Left lobe of liver (tissue), 2 donors: ENCODE data around the gene GALNT17. TPM values are rescaled to one million over a fixed set of nuclear protein-coding genes. Genes with fewer than 3 reads are reported as not detected.

Experiments used
- ATAC-seq: fragments of 200-7000 bp; cut with Tn5 transposase; one replicate; pipeline ENCODE4 v1.9.1; 2020; ENCODE audit warnings: mild to moderate bottlenecking, moderate library complexity
- DNase-seq: peaks from one replicate; pipeline ENCODE4 v3.0.0-alpha.2; 2020; ENCODE audit warnings: low spot score
- total RNA-seq: library from RNA; stranded (reverse); gene quantifications from one replicate; pipeline ENCODE4 v1.2.1, GENCODE V29; 2021
- donor health status: DM: no; HTN: no; CAD: no; lungs with moderate emphysema.
- donor health status: DM: no; HTN: yes; CAD: no.

Gene GALNT17
- total RNA-seq, 1 donor from 2014 or later: 0.18 TPM

DNA sequence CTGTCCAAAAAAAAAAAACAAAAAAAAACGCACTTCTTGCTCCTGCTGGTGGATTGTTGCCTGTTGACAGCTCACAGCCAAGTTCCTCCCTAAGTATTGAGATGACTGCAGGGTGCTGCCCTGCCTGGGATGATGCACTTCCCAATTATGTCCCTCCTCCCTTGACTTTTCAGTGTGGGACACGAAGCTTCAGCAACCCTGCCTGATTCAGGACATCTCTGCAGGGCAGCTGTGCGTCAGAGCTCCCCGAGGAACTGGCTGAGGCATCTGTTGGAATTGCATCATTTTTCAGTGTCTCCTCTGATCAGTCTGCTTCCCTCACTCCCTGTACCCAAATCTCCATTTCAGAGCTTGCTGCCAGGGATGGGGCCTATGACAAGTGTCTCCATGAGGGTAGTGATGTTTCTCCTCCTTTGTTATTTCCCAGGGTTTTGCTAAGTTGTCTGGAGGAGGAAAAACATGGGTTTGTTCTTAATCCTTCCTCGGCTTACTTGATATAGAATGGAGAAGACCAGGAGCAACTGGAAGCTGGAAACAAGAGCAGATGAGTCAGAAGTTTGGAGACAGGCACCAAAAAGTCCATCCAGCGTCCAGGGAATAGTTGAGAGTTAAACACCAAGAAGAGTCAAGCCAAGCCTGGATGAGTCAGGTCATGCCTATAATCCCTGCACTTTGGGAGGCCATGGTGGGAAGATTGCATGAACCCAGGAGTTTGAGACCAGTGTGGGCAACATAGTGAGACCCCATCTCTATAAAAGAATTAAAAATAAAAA lies 355.1 kb downstream of the GALNT17 start:
- ATAC-seq (no peak), DNase-seq (no peak)

DNA sequence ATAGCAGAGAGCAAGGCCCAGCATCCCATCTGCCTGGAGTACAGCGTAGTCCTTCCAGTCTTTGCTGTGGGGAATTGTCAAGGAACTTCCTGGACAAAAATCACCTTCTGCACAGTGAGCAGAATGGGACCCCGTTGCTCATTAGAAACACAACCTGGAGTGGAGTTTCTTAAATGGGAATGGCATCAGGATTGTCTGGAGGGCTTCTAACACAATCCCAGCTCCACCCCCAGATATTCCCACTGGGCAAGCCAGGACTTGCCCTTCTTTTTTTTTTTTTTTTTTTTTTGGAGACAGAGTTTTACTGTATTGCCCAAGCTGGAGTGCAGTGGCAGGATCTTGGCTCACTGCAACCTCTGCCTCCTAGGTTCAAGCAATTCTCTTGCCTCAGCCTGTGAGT lies 356.4 kb downstream of the GALNT17 start:
- DNase-seq: no peak
- ATAC-seq: no peak

DNA sequence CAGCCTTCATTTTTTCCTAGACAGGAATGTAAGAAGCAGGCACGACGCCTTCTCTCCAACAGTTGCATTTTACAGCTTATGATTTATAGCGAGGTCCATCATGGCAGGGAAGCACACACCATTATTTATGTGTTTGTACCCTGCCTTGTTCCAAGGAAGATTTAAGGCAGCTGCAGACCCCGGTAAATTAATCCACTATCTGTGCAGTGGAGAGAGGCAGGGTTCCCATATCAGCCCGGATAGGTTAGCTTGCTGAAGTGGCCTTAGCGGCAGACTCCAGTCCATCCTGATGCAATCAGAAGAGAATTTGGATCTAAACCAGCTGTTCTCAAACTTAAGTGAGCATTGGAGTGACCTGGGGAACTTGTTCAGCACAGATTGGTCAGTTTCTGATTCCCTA lies 359.4 kb downstream of the GALNT17 start:
- ATAC-seq: no peak

DNA sequence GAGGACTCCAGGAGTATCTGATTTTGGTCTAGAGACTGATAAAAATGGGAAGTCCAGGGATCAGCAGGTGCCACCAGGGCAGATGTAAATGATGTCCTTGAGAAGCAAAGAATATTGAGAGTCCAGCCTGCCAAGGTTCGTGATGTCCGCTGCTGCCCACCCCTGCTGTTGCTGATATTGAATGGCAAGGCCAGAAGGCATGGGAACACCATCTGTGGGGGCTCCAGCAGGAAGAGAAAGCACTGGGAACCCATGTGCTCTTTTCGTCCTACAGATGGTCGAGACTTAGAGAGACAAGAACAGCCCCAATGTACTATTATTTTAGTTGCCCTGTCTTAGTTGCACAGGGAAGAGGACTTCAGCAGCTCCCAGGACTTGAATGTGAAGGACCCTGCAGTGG lies 363.9 kb downstream of the GALNT17 start:
- DNase-seq (no peak), ATAC-seq (no peak)

More for the DNA sequence above, 359.4 kb downstream of the GALNT17 start:
- no peak for DNase-seq

DNA sequence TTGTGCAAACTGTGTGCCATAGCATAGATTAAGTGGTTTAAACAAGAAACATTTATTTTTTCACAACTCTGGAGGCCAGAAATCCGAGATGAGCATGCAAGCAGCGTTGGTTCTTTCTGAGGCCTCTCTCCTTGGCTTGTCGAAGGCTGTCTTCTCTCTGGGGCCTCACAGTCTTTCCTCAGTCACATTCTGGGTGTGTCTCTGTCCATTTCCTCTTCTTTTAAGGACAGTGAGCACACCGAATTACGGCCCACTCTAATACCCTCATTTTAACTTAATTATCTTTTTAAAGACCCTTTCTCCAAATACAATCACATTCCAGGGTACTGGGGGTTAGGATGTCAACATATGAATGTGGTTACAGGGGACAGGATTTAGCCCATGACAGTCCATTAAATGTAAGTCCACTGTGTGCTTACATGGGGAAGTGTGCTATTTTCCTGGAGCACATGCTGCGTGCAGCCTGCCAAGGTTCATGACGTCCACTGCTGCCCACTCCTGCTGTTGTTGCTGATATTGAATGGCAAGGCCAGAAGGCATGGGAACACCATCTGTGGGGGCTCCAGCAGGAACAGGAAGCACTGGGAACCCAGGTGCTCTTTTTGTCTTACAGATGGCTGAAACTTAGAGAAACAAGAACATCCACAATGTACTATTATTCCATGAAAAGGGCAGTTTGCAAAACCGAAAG lies 365.5 kb downstream of the GALNT17 start:
- ATAC-seq (no peak), DNase-seq (no peak)

DNA sequence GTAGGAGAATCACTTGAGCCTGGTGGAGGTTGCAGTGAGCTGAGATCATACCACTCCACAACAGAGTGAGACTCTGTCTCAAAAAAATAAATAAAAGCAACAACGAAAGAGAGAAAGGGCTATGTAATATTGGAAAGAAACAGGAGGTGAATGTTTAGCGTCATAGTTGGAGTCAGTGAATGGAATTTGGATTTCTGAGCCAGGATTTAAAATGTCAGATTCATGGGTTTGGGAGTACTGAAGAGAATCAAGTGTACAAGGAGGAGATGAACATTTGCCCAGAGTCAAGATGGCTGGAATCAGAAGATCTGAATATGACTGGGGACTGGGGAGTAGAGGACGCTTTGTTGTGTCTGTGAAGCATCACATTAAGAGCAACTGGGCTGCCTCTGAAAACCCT lies 366.4 kb downstream of the GALNT17 start:
- ATAC-seq: no peak

DNA sequence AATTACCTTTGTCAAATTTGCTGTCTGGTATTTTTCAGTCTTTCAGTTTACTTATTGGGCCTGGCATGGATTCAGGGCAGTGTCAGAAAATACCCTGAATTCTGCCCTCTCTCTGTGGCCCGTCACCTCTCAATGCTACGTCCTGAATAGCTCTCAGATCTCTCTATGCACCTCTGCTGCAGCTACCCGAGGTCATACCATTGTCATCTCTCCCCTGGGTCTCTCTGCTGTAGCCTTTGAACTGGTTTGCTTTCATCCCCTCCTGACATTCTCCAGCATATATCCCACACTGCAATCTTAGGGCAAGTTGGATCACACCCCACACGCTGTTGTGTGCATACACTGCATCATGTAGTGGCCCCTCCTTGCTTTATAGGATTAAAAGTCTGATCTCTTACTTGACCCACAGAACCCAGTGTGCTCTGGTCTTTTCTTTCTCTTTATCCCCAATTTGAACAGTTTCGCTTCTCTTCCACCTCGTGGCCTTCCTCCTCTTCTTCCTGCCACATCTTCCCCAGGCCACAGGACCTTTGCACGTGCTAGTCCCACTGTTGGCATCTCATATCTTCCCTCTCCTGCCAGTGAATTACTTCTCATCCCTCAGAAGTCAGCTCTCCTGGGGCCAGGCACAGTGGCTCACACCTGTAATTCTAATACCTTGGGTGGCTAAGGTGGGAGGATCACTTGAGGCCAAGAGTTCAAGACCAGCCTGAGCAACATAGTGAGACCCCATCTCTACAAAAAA lies 372.9 kb downstream of the GALNT17 start:
- DNase-seq (no peak), ATAC-seq (no peak)

More for the DNA sequence above, 366.4 kb downstream of the GALNT17 start:
- DNase-seq: no peak

DNA sequence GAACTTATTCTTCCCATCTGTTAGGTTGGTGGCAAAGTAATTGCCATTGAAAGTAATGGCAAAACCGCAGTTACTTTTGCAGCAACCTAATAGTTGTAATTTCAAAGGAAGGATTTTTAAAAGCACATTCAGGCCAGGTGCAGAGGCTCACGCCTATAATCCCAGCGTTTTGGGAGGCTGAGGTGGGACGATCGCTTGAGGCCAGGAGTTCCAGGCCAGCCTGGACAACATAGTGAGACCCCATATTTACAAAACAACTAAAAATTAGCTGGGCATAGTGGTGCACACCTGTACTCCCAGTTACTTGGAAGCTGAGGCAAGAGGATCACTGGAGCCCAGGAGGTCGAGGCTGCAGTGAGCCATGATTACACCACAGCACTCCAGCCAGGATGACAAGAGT lies 374.9 kb downstream of the GALNT17 start:
- no peak for DNase-seq
- no peak for ATAC-seq

DNA sequence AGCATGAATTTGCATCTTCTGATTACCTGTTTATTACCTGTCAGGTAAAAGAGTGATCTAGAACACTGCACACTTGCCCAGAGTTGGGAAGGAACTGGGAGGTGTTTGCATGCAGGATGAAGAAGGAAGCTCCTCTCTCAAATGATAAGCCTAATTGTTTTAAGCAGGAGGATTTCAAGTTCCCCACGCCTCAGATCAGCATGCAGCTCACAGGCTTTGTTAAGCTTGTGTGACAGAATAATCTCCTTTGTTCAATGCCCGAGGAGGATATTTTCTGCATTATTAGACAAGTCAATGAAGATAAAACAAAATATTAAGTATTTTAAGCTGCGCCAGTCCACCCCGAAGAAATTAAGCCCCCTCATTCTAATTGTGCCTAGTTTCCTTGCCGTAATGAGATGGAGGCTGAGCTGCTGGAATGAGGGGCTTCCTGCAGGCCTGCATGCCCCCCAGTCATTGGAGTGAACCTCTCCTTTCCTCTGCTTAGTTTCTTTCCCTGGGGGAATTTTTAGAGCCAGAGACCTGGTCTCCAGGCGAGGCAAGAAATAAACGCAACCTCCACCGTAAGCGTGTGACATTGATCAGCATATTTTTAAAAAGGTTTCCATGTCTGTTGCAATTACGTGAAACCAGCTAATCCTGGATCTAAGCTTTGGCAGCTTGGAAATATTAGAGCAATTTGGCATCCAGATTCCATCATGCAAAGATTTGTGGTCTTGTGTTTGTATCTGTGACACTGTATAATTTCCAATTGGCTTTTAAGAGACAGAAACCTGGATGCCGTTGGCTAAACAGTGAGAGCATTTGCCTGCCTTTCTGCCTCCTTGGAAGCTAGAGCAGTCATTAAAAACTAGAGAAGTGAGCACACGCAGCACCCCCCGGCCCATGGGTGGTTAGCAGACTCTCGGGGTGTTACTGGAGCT lies 376.0 kb downstream of the GALNT17 start:
- no peak for ATAC-seq
- DNase-seq: no peak

DNA sequence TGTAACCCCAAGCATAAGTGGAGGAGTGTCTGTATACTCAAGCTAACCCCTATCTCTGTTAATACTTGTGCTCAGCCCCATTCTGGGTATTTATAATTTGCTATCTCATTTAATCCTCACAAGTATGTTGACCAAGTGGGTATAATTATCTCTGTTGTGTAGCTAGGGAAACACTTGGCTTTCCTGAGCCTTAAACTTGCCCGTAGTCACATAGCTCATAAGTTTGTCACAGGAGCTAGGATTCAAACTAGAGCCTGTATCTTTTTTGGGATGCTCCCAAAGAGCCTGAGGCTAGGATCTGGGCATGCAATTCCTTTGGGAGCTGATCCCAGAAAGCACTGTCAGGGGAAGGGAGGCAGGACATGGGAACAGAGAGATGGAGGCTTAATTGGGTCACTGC lies 377.4 kb downstream of the GALNT17 start:
- ATAC-seq (no peak), DNase-seq (no peak)

DNA sequence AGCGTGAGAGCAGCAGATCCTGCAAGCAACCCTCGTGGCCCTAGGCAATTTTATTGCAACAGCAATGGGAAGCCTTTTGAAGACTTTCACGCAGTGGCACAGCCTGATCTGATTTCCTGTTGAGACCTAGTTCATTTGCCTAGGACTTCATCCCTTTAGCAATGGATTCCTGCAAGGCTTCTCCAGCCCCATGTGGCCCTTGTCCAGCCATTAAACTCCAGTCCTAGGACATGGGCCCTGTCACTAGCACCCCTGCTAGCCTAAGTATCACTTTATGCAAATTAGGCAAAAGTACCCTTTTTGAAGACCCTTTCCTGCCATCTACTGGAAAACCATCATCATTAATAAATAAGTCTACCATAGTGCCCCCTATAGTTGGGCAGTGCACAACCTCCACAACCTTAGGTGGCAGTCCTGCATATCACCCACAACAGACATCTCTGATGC lies 379.4 kb downstream of the GALNT17 start:
- DNase-seq: no peak
- ATAC-seq: no peak

DNA sequence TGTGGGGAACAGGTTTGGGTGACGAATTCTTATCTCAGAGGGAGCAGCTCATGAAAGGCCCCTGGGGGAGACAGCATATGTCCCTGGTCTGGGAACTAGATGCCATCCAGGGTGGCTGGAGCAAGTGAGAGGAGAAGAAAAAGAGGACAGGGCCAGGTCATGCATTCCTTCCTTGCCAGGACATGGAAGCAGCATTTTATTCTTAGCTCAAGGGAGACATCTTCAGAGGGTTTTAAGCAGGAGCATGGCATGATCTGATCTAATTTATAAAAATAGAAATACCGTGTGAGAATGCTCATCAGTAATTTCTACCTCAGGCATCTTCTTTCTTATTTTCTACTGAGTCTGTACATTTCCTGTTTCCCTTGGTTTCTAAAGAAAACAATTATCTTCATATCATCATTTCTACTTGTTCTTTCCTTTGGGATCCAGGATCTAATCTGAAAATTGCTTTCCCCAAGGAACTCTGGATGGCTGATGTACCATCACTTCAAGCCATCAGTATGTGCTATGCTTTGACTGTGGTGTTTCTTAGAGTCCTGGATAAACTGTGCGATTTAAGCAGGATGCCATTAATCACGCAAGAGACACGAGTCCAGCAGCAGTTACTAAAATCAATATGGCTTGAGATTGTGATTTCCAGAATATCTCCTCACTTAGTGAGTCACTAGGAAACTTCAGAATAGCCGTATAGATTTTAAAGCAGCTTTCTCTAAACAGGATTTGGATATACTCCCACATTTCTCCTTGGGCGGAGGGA lies 386.2 kb downstream of the GALNT17 start:
- no peak for ATAC-seq

DNA sequence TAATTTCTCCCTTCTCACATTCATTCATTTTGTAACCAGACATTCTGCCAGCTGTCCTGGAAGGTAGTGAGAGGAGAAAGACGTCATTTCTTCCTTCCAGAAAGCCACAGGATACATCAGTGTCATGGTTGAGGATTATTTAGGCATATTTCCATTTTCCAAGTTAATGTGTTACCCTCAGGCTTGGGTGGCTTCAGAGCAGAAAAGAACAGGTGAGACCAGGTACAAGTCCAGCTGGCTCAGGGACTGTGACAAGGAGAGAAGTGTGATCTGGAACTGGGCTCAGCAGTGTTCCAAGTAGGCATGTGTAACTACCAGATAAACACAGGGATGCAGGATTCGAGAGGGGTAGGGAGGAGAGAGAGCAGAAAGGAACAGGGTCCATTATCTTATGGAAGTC lies 386.9 kb downstream of the GALNT17 start:
- ATAC-seq (no peak), DNase-seq (no peak)

More for the DNA sequence above, 386.2 kb downstream of the GALNT17 start:
- no peak for DNase-seq

DNA sequence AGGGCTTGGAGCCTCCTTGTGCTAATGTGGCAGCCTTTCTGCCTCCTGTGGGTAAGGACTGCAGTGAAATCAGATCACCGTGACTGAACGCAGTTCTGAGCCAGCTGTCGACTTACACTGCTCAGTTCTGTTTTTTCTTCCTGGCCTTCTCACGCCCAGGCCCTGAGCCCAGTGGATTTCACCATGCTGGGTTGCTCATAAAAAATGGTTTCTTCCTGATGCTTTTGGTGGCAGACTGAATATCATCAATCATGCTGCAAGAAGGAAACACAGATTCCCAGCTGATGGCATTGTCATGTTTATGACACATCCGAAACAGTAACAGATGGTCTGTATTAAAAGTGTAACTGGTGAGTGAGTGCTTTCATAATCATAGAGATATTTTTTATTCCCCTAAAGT lies 389.6 kb downstream of the GALNT17 start:
- ATAC-seq (no peak), DNase-seq (no peak)

DNA sequence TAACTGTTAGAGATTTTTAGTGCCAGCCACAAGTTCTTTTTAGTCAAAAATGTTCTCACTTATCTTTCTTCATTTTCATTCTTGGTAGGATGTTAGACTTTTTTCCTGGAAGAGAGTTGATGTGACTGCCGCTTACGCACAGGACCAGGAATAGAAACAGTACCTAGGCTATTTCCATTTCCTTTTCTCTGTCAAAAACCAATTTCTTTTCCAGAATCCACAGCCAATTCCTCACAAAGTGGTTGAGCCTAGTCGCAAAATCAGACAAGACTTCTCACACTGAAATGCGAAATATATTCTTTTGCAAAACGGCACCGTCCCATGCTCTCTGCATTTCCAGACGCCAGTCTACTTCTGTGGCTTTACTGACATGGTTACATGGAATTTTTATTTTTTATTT lies 394.2 kb downstream of the GALNT17 start:
- ATAC-seq (no peak), DNase-seq (no peak)

DNA sequence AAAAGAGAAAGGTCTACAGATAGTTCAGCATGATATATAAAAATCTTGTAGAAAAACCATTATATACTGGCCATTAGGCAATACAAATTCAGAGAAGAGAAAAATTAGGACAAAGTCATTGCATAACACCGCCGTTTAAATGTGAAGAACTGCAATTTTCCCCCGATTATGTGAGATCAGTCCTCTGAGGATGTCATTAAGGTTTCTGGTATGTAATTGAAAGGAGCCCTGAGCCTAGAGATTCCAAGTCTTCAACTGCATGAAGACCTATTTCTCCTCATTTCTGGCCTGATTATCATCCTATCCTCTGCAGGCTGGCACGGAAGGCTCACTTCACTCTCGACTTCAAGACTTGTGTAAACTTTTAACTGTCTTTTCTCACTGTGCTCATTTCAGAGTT lies 395.3 kb downstream of the GALNT17 start:
- no peak for ATAC-seq
- DNase-seq: no peak

DNA sequence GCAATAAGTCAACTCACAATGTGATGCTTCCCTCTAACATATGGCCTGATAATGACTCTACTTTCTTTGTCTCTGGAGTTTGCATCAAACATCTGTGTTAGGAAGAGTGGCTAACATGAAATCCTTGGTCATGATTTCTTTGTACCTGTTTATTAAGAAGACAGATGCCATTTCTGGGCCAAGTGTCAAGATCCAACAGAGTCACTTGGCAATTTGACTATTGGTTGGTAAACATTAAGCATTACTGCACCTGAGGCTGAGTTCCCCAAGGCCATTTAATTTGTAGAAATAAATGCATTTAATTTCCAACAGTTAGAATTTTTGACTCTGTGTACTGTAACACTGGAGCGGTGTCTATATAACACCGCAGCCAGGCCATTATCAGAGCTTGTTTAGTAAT lies 403.7 kb downstream of the GALNT17 start:
- DNase-seq: no peak
- ATAC-seq: no peak

DNA sequence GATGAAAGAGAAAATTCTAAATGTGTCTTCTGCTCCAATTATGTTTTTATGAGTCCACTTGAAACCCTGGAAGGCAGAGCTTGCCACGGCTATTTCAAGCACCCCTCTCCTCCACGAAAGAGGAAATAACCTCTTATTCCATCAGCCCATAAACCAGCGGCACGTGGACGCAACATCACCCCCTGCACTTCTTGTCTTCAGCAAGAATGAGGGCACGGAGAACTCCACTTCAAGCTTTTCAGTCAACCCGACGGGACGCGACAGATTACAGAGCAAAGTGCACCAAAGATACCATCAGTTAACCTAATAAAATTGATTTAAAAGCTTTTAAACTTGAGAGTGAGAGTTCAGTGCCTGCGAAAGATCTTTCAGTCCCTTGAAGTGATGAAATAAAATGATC lies 406.3 kb downstream of the GALNT17 start:
- no peak for DNase-seq
- no peak for ATAC-seq

DNA sequence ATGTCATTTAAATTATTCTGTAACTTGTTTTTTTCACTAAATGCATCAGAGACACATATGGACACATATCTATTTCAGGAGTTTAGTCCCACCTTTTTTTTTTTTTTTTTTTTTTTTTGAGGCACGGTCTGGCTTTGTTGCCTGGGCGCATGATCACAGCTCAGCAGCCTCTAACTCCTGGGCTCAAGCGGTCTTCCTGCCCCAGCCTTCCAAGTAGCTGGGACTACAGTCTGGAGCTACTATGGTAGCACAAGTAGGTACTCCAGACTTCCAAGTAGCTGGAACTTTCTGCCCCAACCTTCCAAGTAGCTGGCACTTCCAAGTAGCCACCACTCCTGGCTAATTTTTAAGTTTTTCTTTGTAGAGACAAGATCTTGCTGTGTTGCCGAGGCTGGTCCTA lies 407.7 kb downstream of the GALNT17 start:
- ATAC-seq: no peak
- no peak for DNase-seq
